Upper lobe of right lung (tissue), 1 donor: ENCODE data around the gene KCMF1. TPM values are rescaled to one million over a fixed set of nuclear protein-coding genes. Genes with fewer than 3 reads are reported as not detected.

Experiments
- ATAC-seq: fragments of 200-7000 bp; cut with Tn5 transposase; one replicate; pipeline ENCODE4 v1.9.1; 2020; ENCODE audit warnings: mild to moderate bottlenecking, moderate library complexity
- DNase-seq: peaks from one replicate; pipeline ENCODE4 v3.0.0-alpha.2; 2020
- H3K27ac ChIP-seq: fragments of 200-600 bp; one replicate; pipeline ENCODE4 v1.8.0; 2022
- H3K27me3 ChIP-seq: fragments of 200-600 bp; one replicate; pipeline ENCODE4 v1.8.0; 2022; ENCODE audit warnings: mild to moderate bottlenecking
- H3K36me3 ChIP-seq: fragments of 200-600 bp; one replicate; pipeline ENCODE4 v1.8.0; 2022
- H3K4me1 ChIP-seq: fragments of 200-600 bp; one replicate; pipeline ENCODE4 v1.8.0; 2022
- H3K4me3 ChIP-seq: fragments of 200-600 bp; one replicate; pipeline ENCODE4 v1.8.0; 2022; ENCODE audit warnings: mild to moderate bottlenecking
- H3K9me3 ChIP-seq: fragments of 200-600 bp; one replicate; pipeline ENCODE4 v1.8.0; 2022
- intact Hi-C: fragments of 100-400 bp; cut with DNase I; formaldehyde crosslinking; loops from one replicate; pipeline ENCODE4 v1.11.0; 2022
- total RNA-seq: library from RNA; stranded (reverse); fragmentation: NEBNext Ultra II Directional; extraction: Animal tissue kit (Norgen Biotek cat#: 25700); gene quantifications from one replicate; pipeline ENCODE4 v1.2.1, GENCODE V29; 2021
- TF ChIP-seq, protein P1 (sequence below): fragments of 200-600 bp; IDR thresholded peaks from one replicate; pipeline ENCODE4 v1.8.0; 2022; ENCODE audit warnings: antibody characterized with exemption
- donor health status: DM: no; HTN: yes; CAD: no; lungs with severe emphysema.

The KCMF1 gene
- total RNA-seq, 1 donor from 2014 or later, result 72.9 TPM

DNA sequence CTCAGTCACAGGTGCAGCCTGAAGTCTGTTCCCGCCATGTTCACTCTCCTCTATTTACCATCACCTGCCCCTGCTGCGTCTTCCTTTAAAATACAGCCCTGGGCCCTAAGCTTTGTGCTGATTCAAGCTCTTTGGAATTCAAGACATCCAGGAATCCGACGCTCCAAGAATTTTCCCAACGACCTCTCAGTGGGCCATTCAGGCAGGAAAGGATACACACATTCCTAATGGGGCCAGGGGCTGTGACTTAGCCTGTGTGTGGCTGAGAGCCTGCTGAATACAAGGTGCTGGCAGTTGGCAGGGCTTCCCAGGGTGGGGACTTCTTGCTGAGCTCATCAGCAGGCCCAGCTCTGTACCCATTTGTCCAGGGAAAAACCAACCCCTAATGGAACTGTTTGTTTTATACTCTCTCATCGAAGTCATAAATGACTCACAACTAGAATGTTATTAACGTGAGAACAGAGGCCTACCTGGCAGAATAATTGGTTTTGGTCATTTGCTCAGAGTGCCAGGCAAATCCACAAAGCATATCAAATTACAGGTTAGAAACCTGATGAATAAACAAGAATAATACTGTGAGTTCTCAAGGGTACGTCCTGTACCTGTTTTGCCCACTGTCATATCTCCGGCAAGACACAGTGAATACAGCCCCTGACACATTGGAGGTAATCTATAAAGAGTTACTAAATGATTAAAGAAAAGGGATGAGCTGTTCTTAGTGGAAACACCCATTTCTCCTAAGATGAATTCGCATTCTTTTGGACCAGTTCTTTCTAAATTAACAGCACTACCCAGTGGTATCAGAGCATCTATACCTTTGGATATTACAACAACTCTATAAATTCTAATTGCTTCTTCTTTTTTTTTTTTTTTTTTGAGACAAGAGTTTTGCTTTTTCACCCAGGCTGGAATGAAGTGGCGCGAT is 12.6 kb upstream of the KCMF1 start:
- peak; percentile 76 for ATAC-seq
- no peak overlapping the region for H3K4me3 ChIP-seq
- intact Hi-C loops, result no loop called here
- peaks cover 8% of the 10 kb centered on the region for H3K4me1 ChIP-seq
- H3K36me3 ChIP-seq, result no peaks in the 10 kb centered on the region
- no peaks in the 10 kb centered on the region for H3K27me3 ChIP-seq
- no peak overlapping the region for H3K27ac ChIP-seq
- DNase-seq, result peak; percentile 67
- no peaks in the 10 kb centered on the region for H3K9me3 ChIP-seq
- TF ChIP-seq, protein P1, sequence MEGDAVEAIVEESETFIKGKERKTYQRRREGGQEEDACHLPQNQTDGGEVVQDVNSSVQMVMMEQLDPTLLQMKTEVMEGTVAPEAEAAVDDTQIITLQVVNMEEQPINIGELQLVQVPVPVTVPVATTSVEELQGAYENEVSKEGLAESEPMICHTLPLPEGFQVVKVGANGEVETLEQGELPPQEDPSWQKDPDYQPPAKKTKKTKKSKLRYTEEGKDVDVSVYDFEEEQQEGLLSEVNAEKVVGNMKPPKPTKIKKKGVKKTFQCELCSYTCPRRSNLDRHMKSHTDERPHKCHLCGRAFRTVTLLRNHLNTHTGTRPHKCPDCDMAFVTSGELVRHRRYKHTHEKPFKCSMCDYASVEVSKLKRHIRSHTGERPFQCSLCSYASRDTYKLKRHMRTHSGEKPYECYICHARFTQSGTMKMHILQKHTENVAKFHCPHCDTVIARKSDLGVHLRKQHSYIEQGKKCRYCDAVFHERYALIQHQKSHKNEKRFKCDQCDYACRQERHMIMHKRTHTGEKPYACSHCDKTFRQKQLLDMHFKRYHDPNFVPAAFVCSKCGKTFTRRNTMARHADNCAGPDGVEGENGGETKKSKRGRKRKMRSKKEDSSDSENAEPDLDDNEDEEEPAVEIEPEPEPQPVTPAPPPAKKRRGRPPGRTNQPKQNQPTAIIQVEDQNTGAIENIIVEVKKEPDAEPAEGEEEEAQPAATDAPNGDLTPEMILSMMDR, result no peak

DNA sequence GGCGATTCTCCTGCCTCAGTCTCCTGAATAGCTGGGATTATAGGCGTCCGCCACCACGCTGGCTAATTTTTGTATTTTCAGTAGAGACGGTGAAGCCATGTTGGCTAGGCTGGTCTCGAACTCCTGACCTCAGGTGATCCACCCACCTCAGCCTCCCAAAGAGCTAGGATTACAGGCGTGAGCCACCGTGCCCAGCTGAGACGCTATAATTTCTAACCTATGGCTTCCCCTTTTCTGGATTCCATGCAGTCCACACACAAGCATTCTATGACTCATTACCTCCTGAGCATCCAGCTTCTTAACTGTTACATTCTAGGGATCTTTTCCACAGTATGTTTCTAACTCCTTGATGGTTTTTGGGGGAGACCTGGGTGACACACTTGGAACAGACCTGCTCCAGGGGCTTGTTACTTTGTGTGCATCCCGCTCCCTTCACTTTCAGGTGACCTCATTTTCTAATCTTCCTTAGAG is 11.8 kb upstream of the KCMF1 start:
- no peaks in the 10 kb centered on the region for H3K27me3 ChIP-seq
- peak; percentile 41 for ATAC-seq

DNA sequence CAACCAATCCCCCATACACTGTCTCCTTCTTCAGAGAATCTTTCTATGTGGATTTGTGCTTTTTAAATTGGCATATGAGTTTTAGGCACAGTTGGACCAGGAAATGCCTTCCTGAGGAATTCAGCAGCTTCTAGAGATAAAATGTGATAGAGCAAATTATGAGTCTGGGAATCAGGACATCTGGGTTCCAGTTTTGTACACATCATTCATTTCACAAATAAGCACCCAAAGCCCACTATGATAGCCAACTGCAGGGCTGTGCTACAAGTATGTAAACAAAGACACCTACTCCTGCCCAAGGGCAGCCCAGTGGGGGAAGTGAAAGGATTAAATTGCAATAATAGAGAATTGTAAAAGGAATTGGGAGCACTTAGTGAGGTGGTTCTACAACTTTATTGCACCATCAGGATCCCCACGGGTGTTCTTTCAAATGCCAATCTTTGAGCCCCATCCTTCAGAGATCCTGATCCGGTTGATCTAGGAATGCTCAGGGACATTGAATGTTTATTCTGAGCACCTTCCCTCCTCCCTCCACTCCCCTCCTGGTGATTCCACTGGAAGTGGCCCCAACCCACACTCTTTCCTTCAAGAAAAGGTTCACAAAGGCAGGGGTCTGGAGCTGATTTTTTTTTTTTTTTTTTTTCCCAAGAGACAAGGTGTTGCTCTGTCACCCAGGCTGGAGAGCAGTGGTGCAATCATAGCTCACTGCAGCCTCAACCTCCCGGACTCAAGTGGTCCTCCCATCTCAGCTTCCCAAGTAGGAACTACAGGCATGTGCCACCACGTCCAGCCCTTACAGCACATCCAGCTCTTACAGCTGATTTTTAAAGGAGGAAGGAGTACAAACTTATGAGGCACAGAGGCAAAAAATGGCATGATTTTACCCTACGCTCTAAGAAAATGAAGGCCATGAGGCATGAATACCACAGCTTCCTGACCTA is 11.1 kb upstream of the KCMF1 start:
- intact Hi-C loops, result no loop called here
- no peaks in the 10 kb centered on the region for H3K9me3 ChIP-seq
- peaks cover 14% of the 10 kb centered on the region for H3K4me1 ChIP-seq
- no peak overlapping the region for H3K27ac ChIP-seq
- TF ChIP-seq, protein P1, result no peak
- DNase-seq (no peak), ATAC-seq (no peak)
- no peaks in the 10 kb centered on the region for H3K36me3 ChIP-seq
- H3K27me3 ChIP-seq, result no peaks in the 10 kb centered on the region
- no peak overlapping the region for H3K4me3 ChIP-seq

More for the DNA sequence above, 11.8 kb upstream of the KCMF1 start:
- Histone ChIP-seq H3K4me1 (peaks cover 14% of the 10 kb centered on the region), H3K4me3 (no peak overlapping the region), H3K27ac (no peak overlapping the region), H3K9me3 (no peaks in the 10 kb centered on the region), H3K36me3 (no peaks in the 10 kb centered on the region)
- no peak for DNase-seq
- TF ChIP-seq, protein P1, result no peak
- intact Hi-C loops, result no loop called here

DNA sequence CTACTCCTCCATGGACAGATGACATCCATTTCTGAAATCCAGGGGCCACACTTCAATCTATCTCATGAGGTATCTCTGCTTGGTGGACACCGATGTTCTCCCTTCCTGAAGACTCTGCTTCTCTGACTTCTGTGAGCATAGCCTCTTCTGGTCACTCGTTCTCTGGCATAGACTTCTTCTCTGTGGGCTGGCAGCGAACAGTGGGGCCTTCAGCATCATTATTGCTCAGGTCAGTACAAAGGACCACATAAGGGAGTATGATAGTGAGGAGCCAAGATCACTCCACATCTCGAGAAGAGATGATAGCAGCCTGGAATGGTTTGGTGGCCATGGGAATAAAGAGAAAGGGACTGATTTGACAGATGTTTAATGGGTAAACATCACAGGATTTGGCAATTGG is 8.0 kb upstream of the KCMF1 start:
- Histone ChIP-seq H3K9me3 (no peaks in the 10 kb centered on the region), H3K27ac (no peak overlapping the region), H3K4me1 (peaks cover 12% of the 10 kb centered on the region), H3K27me3 (no peaks in the 10 kb centered on the region), H3K36me3 (no peaks in the 10 kb centered on the region), H3K4me3 (no peak overlapping the region)
- ATAC-seq (no peak), DNase-seq (no peak)
- TF ChIP-seq, protein P1, result no peak
- intact Hi-C loops, result no loop called here

DNA sequence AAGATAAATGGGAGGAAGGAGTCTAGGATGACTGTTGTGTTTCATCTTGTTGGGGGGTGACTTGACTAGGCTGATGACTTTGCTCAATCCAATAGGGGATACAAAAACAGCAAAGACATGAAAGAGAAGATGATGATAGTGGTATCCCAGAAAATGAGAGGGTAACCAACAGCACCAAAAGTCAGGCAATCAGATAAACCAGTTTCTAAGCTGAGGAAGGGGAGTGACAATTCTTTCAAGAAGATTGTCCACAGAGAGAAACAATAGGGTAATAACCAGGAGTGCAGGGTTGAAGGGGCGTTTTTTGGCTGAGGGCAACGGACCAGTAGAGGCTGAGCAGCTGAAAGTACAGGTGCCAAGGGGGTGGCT is 7.7 kb upstream of the KCMF1 start:
- Histone ChIP-seq H3K36me3 (no peaks in the 10 kb centered on the region), H3K4me1 (peaks cover 11% of the 10 kb centered on the region), H3K27ac (no peak overlapping the region), H3K27me3 (no peaks in the 10 kb centered on the region), H3K4me3 (no peak overlapping the region), H3K9me3 (no peaks in the 10 kb centered on the region)
- intact Hi-C loops, result no loop called here
- ATAC-seq (no peak), DNase-seq (no peak)
- TF ChIP-seq, protein P1, result no peak
